Measurements from ENCODE around the gene KRT6A.

DNA sequence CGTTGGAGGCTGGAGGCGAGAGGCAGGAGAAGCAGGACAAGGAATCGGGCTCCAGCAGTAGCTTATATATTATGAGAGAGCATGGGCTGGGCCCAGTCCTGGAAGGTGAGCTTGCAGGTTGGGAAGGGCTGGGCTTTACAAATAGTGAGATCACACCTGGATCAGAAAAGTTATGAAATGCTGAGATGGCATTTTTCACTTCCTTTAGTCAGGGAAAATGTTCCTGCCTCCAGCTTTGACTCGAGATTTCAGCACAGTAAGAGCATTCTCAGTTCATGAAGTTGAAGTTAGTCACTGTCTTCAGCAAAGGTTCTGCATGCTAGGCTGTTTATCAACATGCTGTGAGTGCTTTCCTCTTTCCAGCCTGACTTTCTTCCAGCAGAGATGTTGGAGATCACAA is 19.3 kb downstream of the KRT6A start, which contains the start of gene KRT6C:
- TF ChIP-seq, protein P1, sequence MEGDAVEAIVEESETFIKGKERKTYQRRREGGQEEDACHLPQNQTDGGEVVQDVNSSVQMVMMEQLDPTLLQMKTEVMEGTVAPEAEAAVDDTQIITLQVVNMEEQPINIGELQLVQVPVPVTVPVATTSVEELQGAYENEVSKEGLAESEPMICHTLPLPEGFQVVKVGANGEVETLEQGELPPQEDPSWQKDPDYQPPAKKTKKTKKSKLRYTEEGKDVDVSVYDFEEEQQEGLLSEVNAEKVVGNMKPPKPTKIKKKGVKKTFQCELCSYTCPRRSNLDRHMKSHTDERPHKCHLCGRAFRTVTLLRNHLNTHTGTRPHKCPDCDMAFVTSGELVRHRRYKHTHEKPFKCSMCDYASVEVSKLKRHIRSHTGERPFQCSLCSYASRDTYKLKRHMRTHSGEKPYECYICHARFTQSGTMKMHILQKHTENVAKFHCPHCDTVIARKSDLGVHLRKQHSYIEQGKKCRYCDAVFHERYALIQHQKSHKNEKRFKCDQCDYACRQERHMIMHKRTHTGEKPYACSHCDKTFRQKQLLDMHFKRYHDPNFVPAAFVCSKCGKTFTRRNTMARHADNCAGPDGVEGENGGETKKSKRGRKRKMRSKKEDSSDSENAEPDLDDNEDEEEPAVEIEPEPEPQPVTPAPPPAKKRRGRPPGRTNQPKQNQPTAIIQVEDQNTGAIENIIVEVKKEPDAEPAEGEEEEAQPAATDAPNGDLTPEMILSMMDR (IDR thresholded peaks at IDR 0.05): no peak
- TF ChIP-seq POLR2A (IDR thresholded peaks at IDR 0.05): no peak

Data from adrenal gland (tissue), 5 donors.